Neural cell (in vitro differentiated cells): ENCODE measurements around the gene OPN5. TPM values are rescaled to one million over a fixed set of nuclear protein-coding genes. Genes with fewer than 3 reads are reported as not detected.

Source experiments
- H2AFZ ChIP-seq: fragments of 200-600, 300-800 bp; sonication (generic), shearing (Covaris generic); 2 replicates; pipeline ENCODE4 v1.6.0; 2014; ENCODE audit warnings: low read depth, mild to moderate bottlenecking, antibody characterized with exemption, low read length, moderate library complexity
- H3F3A ChIP-seq: fragments of 200-600 bp; shearing (Covaris generic); 2 replicates; pipeline ENCODE4 v1.6.1; 2016; ENCODE audit warnings: mild to moderate bottlenecking, moderate library complexity, mixed read lengths, antibody characterized with exemption, low read length; ENCODE audit not compliant: insufficient read depth, poor library complexity, severe bottlenecking
- H3K27ac ChIP-seq: fragments of 200-600, 300-800 bp; sonication (generic), shearing (Covaris generic); 2 replicates; pipeline ENCODE4 v1.5.1; 2014; ENCODE audit warnings: mild to moderate bottlenecking, low read length, moderate library complexity
- H3K27me3 ChIP-seq: fragments of 300-800, 200-600 bp; sonication (generic), shearing (Covaris generic); 2 replicates; pipeline ENCODE4 v1.6.0; 2014; ENCODE audit warnings: mild to moderate bottlenecking, low read depth, low read length, moderate library complexity; ENCODE audit not compliant: insufficient read depth
- H3K36me3 ChIP-seq: fragments of 300-800, 200-600 bp; sonication (generic), shearing (Covaris generic); 2 replicates; pipeline ENCODE4 v1.5.1; 2014; ENCODE audit warnings: mild to moderate bottlenecking, antibody characterized with exemption, low read length, moderate library complexity; ENCODE audit not compliant: insufficient read depth
- H3K4me2 ChIP-seq: fragments of 300-800, 200-600 bp; sonication (generic), shearing (Covaris generic); 2 replicates; pipeline ENCODE4 v1.6.0; 2014; ENCODE audit warnings: mild to moderate bottlenecking, low read length
- H3K4me3 ChIP-seq: fragments of 300-800, 200-600 bp; sonication (generic), shearing (Covaris generic); 2 replicates; pipeline ENCODE4 v1.5.1; 2014; ENCODE audit warnings: mild to moderate bottlenecking, low read length, moderate library complexity
- H3K79me2 ChIP-seq: fragments of 200-600 bp; shearing (Covaris generic); replicated peaks from 2 replicates; pipeline ENCODE4 v1.6.0; 2014; ENCODE audit warnings: mild to moderate bottlenecking, low read length, moderate library complexity; ENCODE audit not compliant: insufficient read depth
- H3K9ac ChIP-seq: fragments of 300-800, 200-600 bp; sonication (generic), shearing (Covaris generic); 2 replicates; pipeline ENCODE4 v1.6.1; 2016; ENCODE audit warnings: mild to moderate bottlenecking, low read length, mixed read lengths
- H3K9me2 ChIP-seq: fragments of 200-600 bp; shearing (Covaris generic); 2 replicates; pipeline ENCODE4 v1.6.1; 2016; ENCODE audit warnings: mild to moderate bottlenecking, low read length, mixed read lengths; ENCODE audit not compliant: insufficient read depth
- H3K9me3 ChIP-seq: fragments of 200-600, 300-800 bp; sonication (generic), shearing (Covaris generic); 2 replicates; pipeline ENCODE4 v1.6.1; 2016; ENCODE audit warnings: mild to moderate bottlenecking, mixed run types, low read length, moderate library complexity, mixed read lengths
- H4K20me1 ChIP-seq: fragments of 200-600 bp; shearing (Covaris generic); 2 replicates; pipeline ENCODE4 v1.6.1; 2016; ENCODE audit warnings: mild to moderate bottlenecking, mixed run types; ENCODE audit not compliant: insufficient read depth
- CTCF ChIP-seq: fragments of 450-650 bp; IDR thresholded peaks from 2 replicates; pipeline ENCODE4 v1.5.1; 2014; ENCODE audit warnings: antibody characterized with exemption, mild to moderate bottlenecking, moderate library complexity; ENCODE audit not compliant: poor library complexity, severe bottlenecking
- EP300 ChIP-seq: fragments of 450-650 bp; conservative IDR thresholded peaks from 2 replicates; pipeline ENCODE4 v1.6.1; 2014; ENCODE audit warnings: antibody characterized with exemption, mild to moderate bottlenecking, moderate library complexity; ENCODE audit not compliant: poor library complexity, severe bottlenecking
- EZH2 ChIP-seq: fragments of 200-600, 300-800 bp; shearing (Covaris generic), sonication (generic); IDR thresholded peaks from 2 replicates; pipeline ENCODE4 v1.6.1; 2014; ENCODE audit warnings: antibody characterized with exemption, low read length, borderline replicate concordance, mild to moderate bottlenecking; ENCODE audit not compliant: insufficient read depth, poor library complexity, severe bottlenecking
- MXI1 ChIP-seq: fragments of 450-650 bp; conservative IDR thresholded peaks from 2 replicates; pipeline ENCODE4 v1.6.1; 2014; ENCODE audit warnings: antibody characterized with exemption, mild to moderate bottlenecking; ENCODE audit not compliant: poor library complexity, severe bottlenecking
- RAD21 ChIP-seq: fragments of 450-650 bp; conservative IDR thresholded peaks from 2 replicates; pipeline ENCODE4 v1.6.1; 2014; ENCODE audit warnings: antibody characterized with exemption, mild to moderate bottlenecking, moderate library complexity
- REST ChIP-seq: IDR thresholded peaks from 2 replicates; pipeline ENCODE4 v1.6.1; 2012; ENCODE audit warnings: borderline replicate concordance
- SMC3 ChIP-seq: fragments of 450-650 bp; conservative IDR thresholded peaks from 2 replicates; pipeline ENCODE4 v1.6.1; 2014; ENCODE audit warnings: antibody characterized with exemption, mild to moderate bottlenecking, moderate library complexity; ENCODE audit not compliant: poor library complexity
- TAF1 ChIP-seq: IDR thresholded peaks from 2 replicates; pipeline ENCODE4 v1.6.1; 2012; ENCODE audit warnings: low read depth
- polyA plus RNA-seq: library from polyadenylated mRNA; depleted of rRNA; stranded (reverse); fragments of >200 nt; gene quantifications from 2 replicates; pipeline ENCODE4 v1.2.3, GENCODE V29; 2014

Gene OPN5
- polyA plus RNA-seq, 1 donor from 2014 or later: 0.10 TPM

GRCh38 chr6:47794577-47795135, 12.8 kb downstream of the OPN5 start:
- Histone ChIP-seq H3K9me2 (no peaks in the 10 kb centered on the region), H3K4me3 (no peak overlapping the region), H3F3A (no peaks in the 10 kb centered on the region), H2AFZ (no peak overlapping the region), H3K27ac (no peak overlapping the region), H3K79me2 (no peaks in the 10 kb centered on the region), H3K9ac (no peak overlapping the region), H3K27me3 (no peaks in the 10 kb centered on the region), H4K20me1 (no peaks in the 10 kb centered on the region), H3K9me3 (no peaks in the 10 kb centered on the region), H3K4me2 (no peak overlapping the region), H3K36me3 (no peaks in the 10 kb centered on the region)
- no peak for TF ChIP-seq MXI1

- Histone ChIP-seq H3K9me3 (no peaks in the 10 kb centered on the region), H3K9me2 (no peaks in the 10 kb centered on the region), H3F3A (no peaks in the 10 kb centered on the region), H4K20me1 (no peaks in the 10 kb centered on the region), H3K4me2 (no peak overlapping the region), H3K27me3 (no peaks in the 10 kb centered on the region), H3K9ac (no peak overlapping the region), H3K4me3 (no peak overlapping the region), H3K27ac (no peak overlapping the region), H3K36me3 (no peaks in the 10 kb centered on the region), H2AFZ (no peak overlapping the region), H3K79me2 (no peaks in the 10 kb centered on the region)
- TF ChIP-seq EZH2 (no peak), TAF1 (no peak), EP300 (no peak), SMC3 (no peak), REST (no peak), MXI1 (no peak)
Observed at GRCh38 chr6:47801984-47802383, 20.2 kb downstream of the OPN5 start.

GRCh38 chr6:47804821-47805220, 23.0 kb downstream of the OPN5 start:
- no peaks in the 10 kb centered on the region for H3F3A ChIP-seq
- no peak overlapping the region for H3K27ac ChIP-seq
- H3K27me3 ChIP-seq: no peaks in the 10 kb centered on the region
- no peaks in the 10 kb centered on the region for H3K79me2 ChIP-seq
- H3K4me2 ChIP-seq: no peak overlapping the region
- no peaks in the 10 kb centered on the region for H4K20me1 ChIP-seq
- no peak overlapping the region for H3K9ac ChIP-seq
- no peak for TF ChIP-seq RAD21
- TF ChIP-seq EZH2: no peak
- TF ChIP-seq SMC3: no peak
- TF ChIP-seq CTCF: no peak
- no peak for TF ChIP-seq EP300
- no peak for TF ChIP-seq REST
- no peak for TF ChIP-seq MXI1
- H3K4me3 ChIP-seq: no peak overlapping the region
- no peaks in the 10 kb centered on the region for H3K36me3 ChIP-seq
- H3K9me2 ChIP-seq: no peaks in the 10 kb centered on the region
- H3K9me3 ChIP-seq: no peaks in the 10 kb centered on the region
- H2AFZ ChIP-seq: no peak overlapping the region
